ENCODE measurements around the gene AGAP1. TPM values are rescaled to one million over a fixed set of nuclear protein-coding genes. Genes with fewer than 3 reads are reported as not detected.

The AGAP1 gene
- total RNA-seq, 2 experiments from 2014 or later: 2.2 TPM

DNA sequence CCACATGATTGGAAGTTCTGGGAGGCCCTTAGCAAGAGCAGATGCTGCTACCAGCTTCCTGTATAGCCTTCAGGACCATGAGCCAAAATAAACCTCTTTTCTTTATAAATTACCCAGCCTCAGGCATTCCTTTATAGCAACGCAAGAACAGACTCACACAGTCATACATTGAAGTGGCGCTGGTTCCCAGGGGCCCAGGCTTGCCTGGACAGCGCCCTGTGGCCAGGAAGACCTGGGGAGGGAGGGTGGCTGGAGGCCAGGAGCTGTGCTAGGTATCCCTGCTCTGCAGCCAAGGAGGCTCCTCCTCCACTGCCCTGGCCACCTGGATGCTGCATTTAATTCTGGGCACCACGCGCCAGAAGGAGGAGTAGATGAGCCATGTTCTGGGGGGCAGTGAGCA lies 98.1 kb downstream of the AGAP1 start:
- Mint-ChIP-seq H3K9me3 (ENCODE audit: low read depth) (no peaks in the 10 kb centered on the region), H3K27ac (no peak overlapping the region), H3K4me3 (no peak overlapping the region), H3K36me3 (ENCODE audit: low read depth) (no peaks in the 10 kb centered on the region), H3K27me3 (peaks cover 6% of the 10 kb centered on the region), H3K4me1 (no peaks in the 10 kb centered on the region)
- ATAC-seq: no peak
- CTCF ChIA-PET: no interaction called here
- intact Hi-C loops (cut with DNase I, micrococcal nuclease): loop anchor here in 1 of 2 experiments (5.0 kb wide), 1 partner anchor 1040 kb away; no protein-coding TSS in a partner anchor
- no peak for DNase-seq
- POLR2A ChIA-PET: no interaction called here

DNA sequence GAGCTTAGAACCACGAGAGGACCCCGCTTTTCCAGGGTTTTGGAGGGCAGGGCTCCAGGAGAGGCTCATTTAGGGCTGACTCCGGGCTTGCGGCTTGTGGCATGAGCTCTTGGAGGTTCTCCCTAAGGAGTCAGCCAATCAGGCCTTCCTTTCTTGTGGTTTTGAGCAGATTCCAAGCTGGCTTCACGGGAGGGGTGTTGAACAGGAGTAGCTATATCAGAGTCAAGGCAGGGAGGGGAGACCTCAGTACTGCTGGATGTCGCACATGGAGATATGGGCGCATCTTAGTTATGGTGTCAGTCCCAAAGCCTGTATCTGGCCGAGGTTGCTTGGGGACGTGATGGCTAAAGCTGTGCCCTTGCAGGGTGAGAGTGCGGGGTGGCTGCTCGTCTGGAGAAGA lies 98.6 kb downstream of the AGAP1 start:
- H3K27me3 Mint-ChIP-seq: peaks cover 4% of the 10 kb centered on the region
- intact Hi-C loops (cut with DNase I, micrococcal nuclease): loop anchor here in 1 of 2 experiments (5.0 kb wide), 1 partner anchor 1040 kb away; no protein-coding TSS in a partner anchor
- no peak for DNase-seq
- no peaks in the 10 kb centered on the region for H3K36me3 Mint-ChIP-seq (ENCODE audit: low read depth)
- H3K9me3 Mint-ChIP-seq (ENCODE audit: low read depth): no peaks in the 10 kb centered on the region
- ATAC-seq: no peak
- POLR2A ChIA-PET: interaction anchor here (1.1 kb wide), 1 partner anchor 646 kb away, joined by 4 read pairs; no protein-coding TSS in a partner anchor
- no peaks in the 10 kb centered on the region for H3K4me1 Mint-ChIP-seq
- CTCF ChIA-PET: interaction anchor here (1.7 to 3.1 kb wide), 2 partner anchors 130 to 457 kb away, joined by 7 to 14 read pairs; no protein-coding TSS in a partner anchor
- no peak overlapping the region for H3K4me3 Mint-ChIP-seq
- H3K27ac Mint-ChIP-seq: no peak overlapping the region

DNA sequence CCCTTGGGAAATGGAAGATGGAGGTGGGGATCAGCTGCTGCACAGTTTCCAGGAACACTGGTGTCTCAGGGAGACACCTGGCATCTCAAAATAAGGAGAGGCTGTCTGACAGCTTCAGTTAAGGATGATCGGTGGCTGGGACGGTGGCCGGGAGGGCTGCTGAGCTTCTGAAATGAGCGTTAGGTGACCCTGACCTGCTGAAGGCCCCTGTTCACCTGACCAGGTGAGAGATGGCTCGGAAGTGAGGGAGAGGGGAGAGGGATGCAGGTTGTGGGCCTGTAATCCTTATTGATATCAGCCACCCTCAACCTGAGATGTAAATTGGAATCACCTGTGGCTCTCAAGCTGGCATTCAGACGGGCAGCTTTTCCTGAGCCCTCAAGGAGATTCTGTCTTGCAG lies 99.0 kb downstream of the AGAP1 start:
- Mint-ChIP-seq H3K4me3 (no peak overlapping the region), H3K27ac (no peak overlapping the region), H3K9me3 (ENCODE audit: low read depth) (peaks cover under 1% of the 10 kb centered on the region), H3K27me3 (peaks cover 4% of the 10 kb centered on the region), H3K4me1 (no peaks in the 10 kb centered on the region), H3K36me3 (ENCODE audit: low read depth) (no peaks in the 10 kb centered on the region)
- no peak for ATAC-seq
- no peak for DNase-seq
- ChIA-PET CTCF (interaction anchor here (1.0 to 3.1 kb wide), 5 partner anchors 61 to 458 kb away, joined by 3 to 14 read pairs (median 7); no protein-coding TSS in a partner anchor), POLR2A (interaction anchor here (1.1 kb wide), 1 partner anchor 646 kb away, joined by 4 read pairs; no protein-coding TSS in a partner anchor)
- intact Hi-C loops (cut with DNase I, micrococcal nuclease): loop anchor here in 1 of 2 experiments (5.0 kb wide), 1 partner anchor 1041 kb away; no protein-coding TSS in a partner anchor

DNA sequence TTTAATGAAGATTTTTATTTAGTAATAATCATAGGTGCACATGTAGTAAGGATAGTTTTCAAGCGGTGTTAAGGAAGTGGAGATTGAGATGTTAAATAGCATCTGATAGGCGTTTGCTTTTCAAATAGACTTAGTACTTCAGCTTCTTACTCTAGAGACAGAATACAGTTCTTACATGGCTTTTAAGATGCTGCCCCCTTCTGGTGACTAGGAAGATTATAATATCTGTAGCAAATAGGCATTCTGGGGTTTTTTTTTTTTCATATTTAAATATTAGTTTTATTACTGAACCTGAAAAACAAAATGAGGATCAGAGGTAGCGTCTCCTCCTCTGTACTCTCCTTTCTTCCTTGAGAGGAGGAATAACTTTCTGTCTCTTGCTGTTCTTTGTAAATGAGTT lies 100.2 kb downstream of the AGAP1 start:
- Mint-ChIP-seq H3K9me3 (ENCODE audit: low read depth) (peaks cover 3% of the 10 kb centered on the region), H3K4me3 (no peak overlapping the region), H3K27ac (no peak overlapping the region), H3K27me3 (peaks cover 4% of the 10 kb centered on the region), H3K36me3 (ENCODE audit: low read depth) (no peaks in the 10 kb centered on the region), H3K4me1 (no peaks in the 10 kb centered on the region)
- ChIA-PET POLR2A (no interaction called here), CTCF (interaction anchor here (0.7 to 3.1 kb wide), 11 partner anchors 16 to 1431 kb away, joined by 3 to 14 read pairs (median 3); no protein-coding TSS in a partner anchor)
- ATAC-seq (no peak), DNase-seq (no peak)
- intact Hi-C loops (cut with DNase I, micrococcal nuclease): loop anchor here (1.0 to 5.0 kb wide), 3 partner anchors 458 to 1042 kb away; no protein-coding TSS in a partner anchor

DNA sequence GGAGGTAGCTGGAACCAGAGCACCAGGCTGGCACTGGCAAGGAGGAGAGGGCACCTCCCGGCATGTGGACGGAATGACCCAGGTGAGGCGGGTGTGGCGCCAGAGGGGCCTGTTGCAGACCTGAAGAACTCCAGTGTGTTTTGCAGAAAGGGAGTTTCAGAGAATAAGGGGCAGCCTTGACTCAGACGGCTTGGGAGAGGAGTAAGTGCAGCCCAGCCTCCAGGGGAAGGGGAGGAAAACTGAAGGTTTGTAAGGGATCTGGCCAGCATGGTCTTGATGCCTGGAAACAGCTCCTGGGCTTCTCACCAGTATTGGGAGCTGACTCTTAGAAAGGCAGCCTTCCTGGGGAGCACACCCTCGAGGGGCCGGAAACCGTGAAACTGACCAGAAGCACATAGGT lies 101.1 kb downstream of the AGAP1 start:
- POLR2A ChIA-PET: no interaction called here
- ATAC-seq (no peak), DNase-seq (no peak)
- Mint-ChIP-seq H3K27me3 (peaks cover 4% of the 10 kb centered on the region), H3K4me3 (no peak overlapping the region), H3K9me3 (ENCODE audit: low read depth) (peaks cover 3% of the 10 kb centered on the region), H3K36me3 (ENCODE audit: low read depth) (no peaks in the 10 kb centered on the region), H3K4me1 (no peaks in the 10 kb centered on the region), H3K27ac (no peak overlapping the region)
- CTCF ChIA-PET: interaction anchor here (0.7 to 3.1 kb wide), 5 partner anchors 151 to 1390 kb away, joined by 3 to 23 read pairs (median 4); no protein-coding TSS in a partner anchor
- intact Hi-C loops (cut with DNase I, micrococcal nuclease): loop anchor here (1.0 to 5.0 kb wide), 4 partner anchors 151 to 1043 kb away; no protein-coding TSS in a partner anchor

DNA sequence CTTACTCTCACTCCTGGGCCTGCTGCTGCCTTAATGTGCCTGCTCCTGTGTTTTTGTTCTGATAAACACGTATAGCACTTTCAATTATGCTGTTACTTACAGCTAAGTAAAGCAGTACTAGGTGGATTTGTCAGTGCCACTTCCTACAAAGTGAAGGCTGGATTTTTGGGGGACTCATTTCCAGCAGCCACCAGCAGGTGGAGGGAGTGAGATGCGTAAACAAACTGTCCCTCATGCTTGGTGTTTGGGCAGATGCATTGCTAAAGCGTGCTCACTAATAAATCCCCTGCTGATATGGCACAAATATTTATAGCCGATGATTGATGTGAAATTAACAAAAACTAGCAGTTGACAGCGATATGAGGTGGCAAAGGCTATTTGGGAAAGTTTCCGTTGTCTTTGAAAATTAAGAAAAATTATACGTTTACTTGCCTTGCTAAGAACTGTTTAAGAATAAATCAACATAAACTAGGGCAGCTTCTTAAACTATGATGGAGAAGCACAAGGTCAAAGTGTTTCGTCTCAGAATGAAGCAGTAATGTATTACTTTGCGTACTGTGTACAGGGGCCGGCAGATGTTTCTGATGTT lies 101.7 kb downstream of the AGAP1 start:
- DNase-seq (peak; percentile 61), ATAC-seq (no peak)
- ChIA-PET POLR2A (no interaction called here), CTCF (interaction anchor here (0.7 to 3.1 kb wide), 10 partner anchors 8 to 1390 kb away, joined by 3 to 23 read pairs (median 3); no protein-coding TSS in a partner anchor)
- peaks cover 4% of the 10 kb centered on the region for H3K27me3 Mint-ChIP-seq
- H3K36me3 Mint-ChIP-seq (ENCODE audit: low read depth): no peaks in the 10 kb centered on the region
- intact Hi-C loops (cut with DNase I, micrococcal nuclease): loop anchor here (1.0 to 5.0 kb wide), 2 partner anchors 151 to 1043 kb away; no protein-coding TSS in a partner anchor
- peaks cover 3% of the 10 kb centered on the region for H3K9me3 Mint-ChIP-seq (ENCODE audit: low read depth)
- H3K4me1 Mint-ChIP-seq: no peaks in the 10 kb centered on the region
- H3K4me3 Mint-ChIP-seq: no peak overlapping the region
- H3K27ac Mint-ChIP-seq: no peak overlapping the region

DNA sequence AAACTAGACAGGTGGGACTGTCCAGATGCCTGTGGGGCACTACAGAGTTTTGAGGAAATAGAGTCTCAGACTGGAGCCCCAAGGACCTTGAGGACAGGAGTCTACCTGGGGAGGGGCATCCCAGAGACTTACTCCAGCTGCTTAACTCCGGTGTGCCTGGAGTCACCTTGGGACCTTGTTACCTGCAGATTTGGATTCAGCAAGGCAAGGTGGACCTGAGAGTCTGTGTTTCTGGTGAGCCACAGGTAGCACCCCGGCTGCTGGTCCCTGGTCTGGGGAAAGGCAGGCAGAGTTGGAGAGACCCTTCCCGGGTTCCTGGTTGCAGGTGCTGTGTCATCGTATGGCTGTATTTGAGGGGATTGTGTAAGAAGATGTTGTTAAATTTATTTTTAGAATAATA lies 102.4 kb downstream of the AGAP1 start:
- DNase-seq (no peak), ATAC-seq (no peak)
- H3K27ac Mint-ChIP-seq: no peak overlapping the region
- H3K4me1 Mint-ChIP-seq: no peaks in the 10 kb centered on the region
- intact Hi-C loops (cut with DNase I, micrococcal nuclease): loop anchor here in 1 of 2 experiments (5.0 kb wide), 1 partner anchor 1044 kb away; no protein-coding TSS in a partner anchor
- ChIA-PET CTCF (interaction anchor here (0.5 to 2.1 kb wide), 8 partner anchors 9 to 351 kb away, joined by 3 to 23 read pairs (median 3); no protein-coding TSS in a partner anchor), POLR2A (no interaction called here)
- H3K9me3 Mint-ChIP-seq (ENCODE audit: low read depth): peaks cover 3% of the 10 kb centered on the region
- H3K36me3 Mint-ChIP-seq (ENCODE audit: low read depth): no peaks in the 10 kb centered on the region
- peaks cover 7% of the 10 kb centered on the region for H3K27me3 Mint-ChIP-seq
- H3K4me3 Mint-ChIP-seq: no peak overlapping the region

DNA sequence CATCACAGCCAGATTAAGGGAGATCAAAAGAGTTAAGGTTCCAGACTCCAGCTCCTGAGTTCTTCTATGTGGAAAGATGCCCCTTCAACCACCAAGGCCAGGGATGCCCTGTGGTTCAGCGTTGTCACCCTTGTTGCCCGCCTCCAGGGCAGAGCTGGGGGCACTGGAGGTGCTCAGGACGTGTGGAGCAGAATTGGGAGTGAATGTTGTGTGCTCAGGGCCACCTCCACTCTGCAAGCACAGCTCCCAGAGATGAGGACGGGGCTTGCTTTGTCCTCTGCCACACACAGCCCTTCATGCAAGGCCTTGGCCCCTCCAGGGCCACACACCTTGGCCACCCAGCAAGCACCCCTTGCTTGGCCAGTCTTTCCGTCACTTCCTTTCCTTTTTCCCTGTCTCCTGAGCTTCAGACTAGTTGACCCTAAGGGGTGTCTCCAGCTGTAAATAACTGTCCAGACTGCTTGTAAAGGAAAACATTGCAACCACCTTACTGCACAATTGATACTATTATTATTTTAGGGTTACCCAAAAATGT lies 103.3 kb downstream of the AGAP1 start:
- no peaks in the 10 kb centered on the region for H3K36me3 Mint-ChIP-seq (ENCODE audit: low read depth)
- peaks cover 3% of the 10 kb centered on the region for H3K9me3 Mint-ChIP-seq (ENCODE audit: low read depth)
- POLR2A ChIA-PET: no interaction called here
- peaks cover 9% of the 10 kb centered on the region for H3K27me3 Mint-ChIP-seq
- H3K4me3 Mint-ChIP-seq: no peak overlapping the region
- no peaks in the 10 kb centered on the region for H3K4me1 Mint-ChIP-seq
- CTCF ChIA-PET: no interaction called here
- DNase-seq: no peak
- no peak for ATAC-seq
- no peak overlapping the region for H3K27ac Mint-ChIP-seq
- intact Hi-C loops (cut with DNase I, micrococcal nuclease): loop anchor here in 1 of 2 experiments (5.0 kb wide), 1 partner anchor 1045 kb away; no protein-coding TSS in a partner anchor

DNA sequence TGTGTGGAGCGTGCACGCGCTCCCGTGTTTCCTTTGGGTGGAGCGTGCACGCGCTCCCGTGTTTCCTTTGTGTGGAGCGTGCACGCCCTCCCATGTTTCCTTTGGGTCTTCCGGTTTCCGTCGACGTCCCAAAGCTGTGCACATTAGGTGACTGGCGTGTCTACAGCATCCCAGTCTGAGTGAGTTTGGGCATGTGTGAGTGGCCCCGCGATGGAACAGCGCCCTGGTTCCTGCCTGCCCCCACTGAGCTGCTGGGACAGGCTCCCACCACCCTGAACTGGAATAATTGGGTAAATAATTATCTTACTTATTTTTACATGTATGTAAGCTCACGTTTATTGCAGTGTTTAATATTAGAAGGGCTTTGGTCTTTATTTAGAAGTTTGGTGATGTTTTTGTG lies 104.2 kb downstream of the AGAP1 start:
- Mint-ChIP-seq H3K4me1 (no peaks in the 10 kb centered on the region), H3K27ac (no peak overlapping the region), H3K36me3 (ENCODE audit: low read depth) (no peaks in the 10 kb centered on the region), H3K27me3 (peaks cover 11% of the 10 kb centered on the region), H3K4me3 (no peak overlapping the region), H3K9me3 (ENCODE audit: low read depth) (peaks cover 3% of the 10 kb centered on the region)
- CTCF ChIA-PET: interaction anchor here (1.3 kb wide), 1 partner anchor 148 kb away, joined by 6 read pairs; no protein-coding TSS in a partner anchor
- ATAC-seq (no peak), DNase-seq (no peak)
- POLR2A ChIA-PET: no interaction called here
- intact Hi-C loops (cut with DNase I, micrococcal nuclease): loop anchor here in 1 of 2 experiments (5.0 kb wide), 1 partner anchor 1046 kb away; no protein-coding TSS in a partner anchor

DNA sequence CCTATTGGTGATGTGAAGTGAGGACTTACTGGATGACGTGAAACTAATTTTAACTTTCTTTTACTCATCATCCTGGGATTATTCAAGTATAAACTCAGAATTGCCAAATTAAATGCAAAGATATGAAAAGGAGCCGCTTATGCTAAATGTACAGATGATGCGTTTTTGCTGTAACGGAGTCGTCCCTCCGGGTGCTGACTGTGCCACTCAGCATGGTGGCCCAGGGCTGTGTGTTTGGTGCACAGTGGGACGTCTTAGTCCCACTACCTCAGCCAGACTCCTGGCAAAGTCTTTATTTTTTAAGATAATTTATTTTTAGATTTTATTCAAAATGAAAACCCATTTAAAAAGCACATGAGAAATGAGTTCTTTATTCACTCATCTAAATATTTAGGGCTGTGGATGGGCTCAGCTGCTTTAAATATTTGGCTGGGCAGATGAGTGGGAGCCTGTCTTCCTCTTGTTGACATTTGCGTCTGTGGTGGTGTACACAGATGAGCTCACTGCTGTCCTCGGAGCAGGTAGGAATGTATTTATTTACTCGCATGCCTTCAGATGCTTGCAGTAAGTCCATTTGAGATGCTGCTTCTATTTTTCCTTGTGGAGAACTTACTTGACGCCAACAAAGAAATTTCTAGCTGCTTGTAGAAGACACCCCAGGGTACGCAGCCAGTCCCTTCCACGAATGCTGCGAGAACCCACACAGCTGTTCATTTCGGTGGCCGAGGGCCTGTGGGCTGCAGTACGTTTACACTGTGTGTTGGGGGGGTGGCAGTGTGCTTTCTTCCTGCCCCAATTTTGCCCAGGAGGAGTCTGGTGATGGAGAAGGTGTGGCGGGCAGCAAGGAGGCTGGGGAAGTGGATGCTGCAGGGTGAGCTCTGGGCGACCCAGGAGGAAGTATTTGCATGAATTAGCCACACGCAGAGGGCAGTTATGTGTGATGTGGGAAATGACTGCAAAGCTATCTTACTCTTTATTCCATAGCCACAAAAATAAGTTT lies 105.0 kb downstream of the AGAP1 start:
- intact Hi-C loops (cut with DNase I, micrococcal nuclease): loop anchor here in 1 of 2 experiments (5.0 kb wide), 1 partner anchor 1047 kb away; no protein-coding TSS in a partner anchor
- no peak for DNase-seq
- CTCF ChIA-PET: interaction anchor here (1.3 kb wide), 1 partner anchor 147 kb away, joined by 6 read pairs; no protein-coding TSS in a partner anchor
- Mint-ChIP-seq H3K36me3 (ENCODE audit: low read depth) (no peaks in the 10 kb centered on the region), H3K4me3 (no peak overlapping the region), H3K9me3 (ENCODE audit: low read depth) (peaks cover 6% of the 10 kb centered on the region), H3K4me1 (no peaks in the 10 kb centered on the region), H3K27ac (no peak overlapping the region), H3K27me3 (peaks cover 9% of the 10 kb centered on the region)
- POLR2A ChIA-PET: no interaction called here
- no peak for ATAC-seq
